Measurements from ENCODE around the gene SH3BGRL2. TPM values are rescaled to one million over a fixed set of nuclear protein-coding genes. Genes with fewer than 3 reads are reported as not detected.

The SH3BGRL2 gene
- total RNA-seq, 1 experiment from 2014 or later = 5.2 TPM

- Histone ChIP-seq H2AFZ (ENCODE audit: low read depth, low read length, poor library complexity, severe bottlenecking) (no peak overlapping the region), H3K36me3 (ENCODE audit: control insufficient read depth in 1 of 2, insufficient read depth in 2 of 2, low read length in 2 of 2) (no peaks in the 10 kb centered on the region), H3K9ac (ENCODE audit: low read length) (no peak overlapping the region), H3K4me2 (ENCODE audit: low read length) (no peak overlapping the region), H4K20me1 (ENCODE audit: insufficient read depth) (no peaks in the 10 kb centered on the region), H3K79me2 (ENCODE audit: insufficient read depth, low read length) (no peaks in the 10 kb centered on the region), H3K4me1 (ENCODE audit: control insufficient read depth in 1 of 2, insufficient read depth in 2 of 2, low read length in 2 of 2) (no peaks in the 10 kb centered on the region), H3K9me3 (ENCODE audit: control insufficient read depth in 1 of 2, insufficient read depth in 1 of 2, low read depth in 1 of 2, low read length in 2 of 2) (no peaks in the 10 kb centered on the region), H3K9me2 (ENCODE audit: insufficient read depth) (no peaks in the 10 kb centered on the region), H3K27ac (ENCODE audit: low read depth, low read length) (no peak overlapping the region), H3K27me3 (ENCODE audit: insufficient read depth, low read length) (no peaks in the 10 kb centered on the region), H3K4me3 (replicated peaks in 1 of 2; ENCODE audit: low read depth in 1 of 2, low read length in 2 of 2) (no peak overlapping the region)
- no TSS peak for BruUV-seq (replicated peaks)
- CTCF ChIA-PET = no interaction called here
- RAD21 ChIA-PET (ENCODE audit: low non-redundant PET in 1 of 2, low total read pairs in 2 of 2, uncharacterized antibody in 2 of 2, unreplicated experiment in 2 of 2) = no interaction called here
- POLR2A ChIA-PET = interaction anchor here (0.9 kb wide), 1 partner anchor 10 kb away, joined by 3 read pairs; no protein-coding TSS in a partner anchor
- no peak for DNase-seq (ENCODE audit: low read depth, low spot score)
- no peak for ATAC-seq
- intact Hi-C loops (cut with micrococcal nuclease) = no loop called here
- TF ChIP-seq TCF7L2 (IDR thresholded peaks at IDR 0.05; ENCODE audit: borderline replicate concordance, extremely low read depth, insufficient read depth, insufficient read length) (no peak), EGR1 (IDR thresholded peaks at IDR 0.05; ENCODE audit: low read depth) (no peak), SP1 (IDR thresholded peaks at IDR 0.05; ENCODE audit: low read depth) (no peak), CBX3 (IDR thresholded peaks at IDR 0.05; ENCODE audit: low read depth) (no peak), YY1 (IDR thresholded peaks at IDR 0.05; ENCODE audit: extremely low read depth, insufficient replicate concordance, low read depth, low read length) (no peak), POLR2A (IDR thresholded peaks at IDR 0.05; ENCODE audit: borderline replicate concordance, extremely low read depth, insufficient read depth, insufficient read length) (no peak), FOSL1 (IDR thresholded peaks at IDR 0.05; ENCODE audit: low read depth) (no peak), ELF1 (IDR thresholded peaks at IDR 0.05; ENCODE audit: borderline replicate concordance, low read depth) (no peak), SRF (IDR thresholded peaks at IDR 0.05; ENCODE audit: low read depth) (no peak), EZH2 (IDR thresholded peaks at IDR 0.05) (no peak)
- TF ChIP-seq, protein P1, sequence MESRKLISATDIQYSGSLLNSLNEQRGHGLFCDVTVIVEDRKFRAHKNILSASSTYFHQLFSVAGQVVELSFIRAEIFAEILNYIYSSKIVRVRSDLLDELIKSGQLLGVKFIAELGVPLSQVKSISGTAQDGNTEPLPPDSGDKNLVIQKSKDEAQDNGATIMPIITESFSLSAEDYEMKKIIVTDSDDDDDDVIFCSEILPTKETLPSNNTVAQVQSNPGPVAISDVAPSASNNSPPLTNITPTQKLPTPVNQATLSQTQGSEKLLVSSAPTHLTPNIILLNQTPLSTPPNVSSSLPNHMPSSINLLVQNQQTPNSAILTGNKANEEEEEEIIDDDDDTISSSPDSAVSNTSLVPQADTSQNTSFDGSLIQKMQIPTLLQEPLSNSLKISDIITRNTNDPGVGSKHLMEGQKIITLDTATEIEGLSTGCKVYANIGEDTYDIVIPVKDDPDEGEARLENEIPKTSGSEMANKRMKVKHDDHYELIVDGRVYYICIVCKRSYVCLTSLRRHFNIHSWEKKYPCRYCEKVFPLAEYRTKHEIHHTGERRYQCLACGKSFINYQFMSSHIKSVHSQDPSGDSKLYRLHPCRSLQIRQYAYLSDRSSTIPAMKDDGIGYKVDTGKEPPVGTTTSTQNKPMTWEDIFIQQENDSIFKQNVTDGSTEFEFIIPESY (IDR thresholded peaks at IDR 0.05; ENCODE audit: extremely low read depth, insufficient replicate concordance, low read length) = no peak
Measured at GRCh38 chr6:79612918-79613317, 18.2 kb upstream of the SH3BGRL2 start.

All from HCT116 (cell line).